HepG2 (cell line): Measurements from ENCODE around the gene RIPOR3. TPM values are rescaled to one million over a fixed set of nuclear protein-coding genes. Genes with fewer than 3 reads are reported as not detected.
A peak's percentile ranks its signal among the peaks of the same experiment; 100 is the strongest.

Experiments
- CEBPB ChIP-seq: IDR thresholded peaks from 2 replicates; pipeline ENCODE4 v1.6.1; 2011; ENCODE audit warnings: low read depth, low read length, improper control_type of control experiment, borderline replicate concordance
- FOSL2 ChIP-seq: sonication (generic); formaldehyde crosslinking; IDR thresholded peaks from 2 replicates; pipeline ENCODE4 v1.4.0; 2020; ENCODE audit warnings: missing genetic modification reagents
- HDAC6 ChIP-seq: fragments of 200-600 bp; sonication (generic); IDR thresholded peaks from 2 replicates; pipeline ENCODE4 v1.7.0; 2017; ENCODE audit warnings: mild to moderate bottlenecking, antibody characterized with exemption, low read length, low read depth
- KDM6A ChIP-seq: IDR thresholded peaks from 2 replicates; pipeline ENCODE4 v1.6.1; 2016; ENCODE audit warnings: low read depth
- NR2F2 ChIP-seq: IDR thresholded peaks from 2 replicates; pipeline ENCODE4 v1.6.1; 2012; ENCODE audit warnings: low read depth, inconsistent platforms, borderline replicate concordance
- REPIN1 ChIP-seq: sonication (generic); formaldehyde crosslinking; IDR thresholded peaks from 2 replicates; pipeline ENCODE4 v1.8.0; 2022; ENCODE audit warnings: missing genetic modification reagents, low read depth, mild to moderate bottlenecking, borderline replicate concordance
- TCF7L2 ChIP-seq: IDR thresholded peaks from 2 replicates; pipeline ENCODE4 v1.6.1; 2011; ENCODE audit warnings: mild to moderate bottlenecking, low read depth, low read length, moderate library complexity
- YY1 ChIP-seq: IDR thresholded peaks from 2 replicates; pipeline ENCODE4 v1.6.1; 2011; ENCODE audit warnings: low read length, low read depth, moderate library complexity, mild to moderate bottlenecking; ENCODE audit not compliant: insufficient read depth, insufficient replicate concordance
- ZNF563 ChIP-seq: sonication (generic); formaldehyde crosslinking; IDR thresholded peaks from 2 replicates; pipeline ENCODE4 v1.8.0; 2022; ENCODE audit warnings: mild to moderate bottlenecking, moderate library complexity, missing genetic modification reagents
- polyA plus RNA-seq, 8 experiments: library from polyadenylated mRNA; depleted of rRNA in 3 of 8; stranded (reverse) in 7 of 8; unstranded in 1 of 8; fragments of >200 nt; fragmentation: Illumina TruSeq in 4 of 8; extraction: Trizol in 4 of 8; gene quantifications; 2 replicates each; pipeline versions ENCODE4 v1.2.1 to v1.2.3, GENCODE V29; 2011 to 2016; ENCODE audit warnings: low read depth in 4 of 8, missing spikeins in 1 of 8, mixed read lengths in 1 of 8; ENCODE audit not compliant: insufficient read depth in 1 of 8
- total RNA-seq, 5 experiments: library from RNA; depleted of rRNA; stranded (reverse); fragments of >200 nt; fragmentation: Illumina TruSeq; extraction: Trizol; gene quantifications; 2 replicates each; pipeline ENCODE4 v1.2.3, GENCODE V29; 2016; ENCODE audit warnings: low read depth in 1 of 5
- TF ChIP-seq, protein P1 (sequence below), 2 experiments: sonication (generic) in 1 of 2; formaldehyde crosslinking in 1 of 2; IDR thresholded peaks; 2 replicates each; pipeline versions ENCODE4 v1.6.1 to v1.9.0; 2014 to 2022; ENCODE audit warnings: antibody characterized with exemption in 1 of 2, borderline replicate concordance in 1 of 2, inconsistent platforms in 1 of 2, low read depth in 1 of 2, missing genetic modification reagents in 1 of 2
- TF ChIP-seq, protein P2 (sequence below): sonication (generic); formaldehyde crosslinking; IDR thresholded peaks from 2 replicates; pipeline ENCODE4 v1.8.1; 2023; ENCODE audit warnings: missing genetic modification reagents, mild to moderate bottlenecking, borderline replicate concordance
- TF ChIP-seq, protein P3 (sequence below): sonication (generic); formaldehyde crosslinking; conservative IDR thresholded peaks from 2 replicates; pipeline ENCODE4 v1.4.0; 2020; ENCODE audit warnings: missing genetic modification reagents
- TF ChIP-seq, protein P4 (sequence below): sonication (generic); formaldehyde crosslinking; IDR thresholded peaks from 2 replicates; pipeline ENCODE4 v1.4.0; 2020; ENCODE audit warnings: missing genetic modification reagents, mild to moderate bottlenecking, borderline replicate concordance
- TF ChIP-seq, protein P5 (sequence below): sonication (generic); formaldehyde crosslinking; IDR thresholded peaks from 2 replicates; pipeline ENCODE4 v1.5.0; 2020; ENCODE audit warnings: missing genetic modification reagents

The RIPOR3 gene
- total and polyA plus RNA-seq, 2 of the 13 experiments (the other 11 are each of a cell fraction or from before 2014, with no cell fraction given) = 0.18 TPM; not detected in 1

DNA sequence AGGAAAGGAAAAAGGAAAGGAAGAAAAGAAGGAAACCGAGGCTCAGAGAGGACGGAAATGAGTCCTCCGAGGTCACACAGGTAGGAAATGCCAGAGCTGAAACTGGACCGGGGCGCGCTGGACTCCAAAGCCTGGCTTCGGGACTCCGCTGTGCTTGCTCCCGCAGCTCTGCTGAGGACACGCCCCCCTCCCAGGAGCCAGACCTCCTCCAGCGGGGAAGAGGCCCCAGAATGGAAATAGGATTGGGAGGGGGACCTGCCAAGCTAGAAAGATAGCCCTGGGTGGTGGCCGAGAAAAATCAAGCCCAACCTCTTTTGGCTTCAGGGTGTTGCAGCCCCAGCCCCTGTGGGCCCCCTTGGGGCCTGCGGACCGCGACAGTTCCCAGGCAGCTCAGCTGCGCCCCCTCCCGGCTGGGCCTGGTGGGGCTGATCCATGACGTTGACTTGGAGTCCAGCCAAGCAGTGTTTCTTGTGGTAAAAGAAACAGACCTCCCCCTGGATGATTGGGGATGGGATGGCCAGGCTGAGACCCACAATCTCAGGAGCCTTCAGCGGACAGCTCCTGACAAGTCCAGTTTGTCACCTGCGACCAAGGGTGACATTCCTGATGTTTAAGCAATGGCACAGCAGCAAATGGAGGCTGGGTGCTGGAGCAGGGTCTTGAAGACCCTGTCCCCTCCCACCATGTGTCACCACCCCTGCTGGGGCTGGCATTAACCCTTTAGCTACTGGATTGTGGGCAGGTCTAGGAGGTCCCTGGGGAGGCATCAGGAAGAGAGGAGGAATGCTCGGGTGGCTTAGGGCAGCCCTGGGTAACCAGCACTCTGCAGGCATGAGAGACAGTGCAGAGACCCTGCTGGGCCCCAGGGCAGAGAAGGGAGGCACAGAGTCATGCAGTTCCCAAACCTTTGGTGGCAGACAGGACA lies 55.4 kb downstream of the RIPOR3 start (continued):
- TF ChIP-seq, protein P1, sequence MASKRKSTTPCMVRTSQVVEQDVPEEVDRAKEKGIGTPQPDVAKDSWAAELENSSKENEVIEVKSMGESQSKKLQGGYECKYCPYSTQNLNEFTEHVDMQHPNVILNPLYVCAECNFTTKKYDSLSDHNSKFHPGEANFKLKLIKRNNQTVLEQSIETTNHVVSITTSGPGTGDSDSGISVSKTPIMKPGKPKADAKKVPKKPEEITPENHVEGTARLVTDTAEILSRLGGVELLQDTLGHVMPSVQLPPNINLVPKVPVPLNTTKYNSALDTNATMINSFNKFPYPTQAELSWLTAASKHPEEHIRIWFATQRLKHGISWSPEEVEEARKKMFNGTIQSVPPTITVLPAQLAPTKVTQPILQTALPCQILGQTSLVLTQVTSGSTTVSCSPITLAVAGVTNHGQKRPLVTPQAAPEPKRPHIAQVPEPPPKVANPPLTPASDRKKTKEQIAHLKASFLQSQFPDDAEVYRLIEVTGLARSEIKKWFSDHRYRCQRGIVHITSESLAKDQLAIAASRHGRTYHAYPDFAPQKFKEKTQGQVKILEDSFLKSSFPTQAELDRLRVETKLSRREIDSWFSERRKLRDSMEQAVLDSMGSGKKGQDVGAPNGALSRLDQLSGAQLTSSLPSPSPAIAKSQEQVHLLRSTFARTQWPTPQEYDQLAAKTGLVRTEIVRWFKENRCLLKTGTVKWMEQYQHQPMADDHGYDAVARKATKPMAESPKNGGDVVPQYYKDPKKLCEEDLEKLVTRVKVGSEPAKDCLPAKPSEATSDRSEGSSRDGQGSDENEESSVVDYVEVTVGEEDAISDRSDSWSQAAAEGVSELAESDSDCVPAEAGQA (IDR thresholded peaks at IDR 0.05; ENCODE audit: low read depth) = no peak
- TF ChIP-seq, protein P1 (CRISPR knock-in tag; IDR thresholded peaks at IDR 0.05; ENCODE audit: borderline replicate concordance) = no peak
- TF ChIP-seq NR2F2 = no peak; the same call in 1 of the 2 replicates
- TF ChIP-seq, protein P2, sequence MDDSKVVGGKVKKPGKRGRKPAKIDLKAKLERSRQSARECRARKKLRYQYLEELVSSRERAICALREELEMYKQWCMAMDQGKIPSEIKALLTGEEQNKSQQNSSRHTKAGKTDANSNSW (CRISPR knock-in tag) = 0 out of 2 replicates have a peak, but pooled peaks have one; percentile 56
- TF ChIP-seq, protein P3, sequence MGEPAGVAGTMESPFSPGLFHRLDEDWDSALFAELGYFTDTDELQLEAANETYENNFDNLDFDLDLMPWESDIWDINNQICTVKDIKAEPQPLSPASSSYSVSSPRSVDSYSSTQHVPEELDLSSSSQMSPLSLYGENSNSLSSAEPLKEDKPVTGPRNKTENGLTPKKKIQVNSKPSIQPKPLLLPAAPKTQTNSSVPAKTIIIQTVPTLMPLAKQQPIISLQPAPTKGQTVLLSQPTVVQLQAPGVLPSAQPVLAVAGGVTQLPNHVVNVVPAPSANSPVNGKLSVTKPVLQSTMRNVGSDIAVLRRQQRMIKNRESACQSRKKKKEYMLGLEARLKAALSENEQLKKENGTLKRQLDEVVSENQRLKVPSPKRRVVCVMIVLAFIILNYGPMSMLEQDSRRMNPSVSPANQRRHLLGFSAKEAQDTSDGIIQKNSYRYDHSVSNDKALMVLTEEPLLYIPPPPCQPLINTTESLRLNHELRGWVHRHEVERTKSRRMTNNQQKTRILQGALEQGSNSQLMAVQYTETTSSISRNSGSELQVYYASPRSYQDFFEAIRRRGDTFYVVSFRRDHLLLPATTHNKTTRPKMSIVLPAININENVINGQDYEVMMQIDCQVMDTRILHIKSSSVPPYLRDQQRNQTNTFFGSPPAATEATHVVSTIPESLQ (CRISPR knock-in tag) = no peak; the same call in 1 of the 2 replicates
- TF ChIP-seq, protein P4, sequence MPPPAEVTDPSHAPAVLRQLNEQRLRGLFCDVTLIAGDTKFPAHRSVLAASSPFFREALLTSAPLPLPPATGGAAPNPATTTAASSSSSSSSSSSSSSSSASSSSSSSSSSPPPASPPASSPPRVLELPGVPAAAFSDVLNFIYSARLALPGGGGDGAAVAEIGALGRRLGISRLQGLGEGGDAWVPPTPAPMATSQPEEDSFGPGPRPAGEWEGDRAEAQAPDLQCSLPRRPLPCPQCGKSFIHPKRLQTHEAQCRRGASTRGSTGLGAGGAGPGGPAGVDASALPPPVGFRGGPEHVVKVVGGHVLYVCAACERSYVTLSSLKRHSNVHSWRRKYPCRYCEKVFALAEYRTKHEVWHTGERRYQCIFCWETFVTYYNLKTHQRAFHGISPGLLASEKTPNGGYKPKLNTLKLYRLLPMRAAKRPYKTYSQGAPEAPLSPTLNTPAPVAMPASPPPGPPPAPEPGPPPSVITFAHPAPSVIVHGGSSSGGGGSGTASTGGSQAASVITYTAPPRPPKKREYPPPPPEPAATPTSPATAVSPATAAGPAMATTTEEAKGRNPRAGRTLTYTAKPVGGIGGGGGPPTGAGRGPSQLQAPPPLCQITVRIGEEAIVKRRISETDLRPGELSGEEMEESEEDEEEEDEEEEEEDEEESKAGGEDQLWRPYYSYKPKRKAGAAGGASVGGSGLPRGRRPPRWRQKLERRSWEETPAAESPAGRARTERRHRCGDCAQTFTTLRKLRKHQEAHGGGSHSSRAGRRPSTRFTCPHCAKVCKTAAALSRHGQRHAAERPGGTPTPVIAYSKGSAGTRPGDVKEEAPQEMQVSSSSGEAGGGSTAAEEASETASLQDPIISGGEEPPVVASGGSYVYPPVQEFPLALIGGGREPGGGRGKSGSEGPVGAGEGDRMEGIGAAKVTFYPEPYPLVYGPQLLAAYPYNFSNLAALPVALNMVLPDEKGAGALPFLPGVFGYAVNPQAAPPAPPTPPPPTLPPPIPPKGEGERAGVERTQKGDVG (CRISPR knock-in tag) = no peak
- TF ChIP-seq, protein P5, sequence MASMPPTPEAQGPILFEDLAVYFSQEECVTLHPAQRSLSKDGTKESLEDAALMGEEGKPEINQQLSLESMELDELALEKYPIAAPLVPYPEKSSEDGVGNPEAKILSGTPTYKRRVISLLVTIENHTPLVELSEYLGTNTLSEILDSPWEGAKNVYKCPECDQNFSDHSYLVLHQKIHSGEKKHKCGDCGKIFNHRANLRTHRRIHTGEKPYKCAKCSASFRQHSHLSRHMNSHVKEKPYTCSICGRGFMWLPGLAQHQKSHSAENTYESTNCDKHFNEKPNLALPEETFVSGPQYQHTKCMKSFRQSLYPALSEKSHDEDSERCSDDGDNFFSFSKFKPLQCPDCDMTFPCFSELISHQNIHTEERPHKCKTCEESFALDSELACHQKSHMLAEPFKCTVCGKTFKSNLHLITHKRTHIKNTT (CRISPR knock-in tag) = no peak
- TF ChIP-seq HDAC6 = no peak
- peak; percentile 70 for TF ChIP-seq FOSL2
- TF ChIP-seq REPIN1 (CRISPR knock-in tag) = peak; percentile 61; the same call in 1 of the 2 replicates
- TF ChIP-seq TCF7L2 = no peak
- TF ChIP-seq KDM6A (CRISPR knock-in tag) = no peak
- TF ChIP-seq ZNF563 (CRISPR knock-in tag) = peak; percentile 86
- TF ChIP-seq YY1 = peak; percentile 70
- no peak for TF ChIP-seq CEBPB
